Activated CD4-positive, alpha-beta T cell treated with anti-CD3 and anti-CD28 coated beads for 48 hours (primary cell): ENCODE results near the gene CTSD.
A peak's percentile ranks its signal among the peaks of the same experiment; 100 is the strongest.

ENCODE experiments used
- DNase-seq: peaks from one replicate; pipeline ENCODE4 v3.0.0-alpha.2; 2020

Gene CTSD

DNA sequence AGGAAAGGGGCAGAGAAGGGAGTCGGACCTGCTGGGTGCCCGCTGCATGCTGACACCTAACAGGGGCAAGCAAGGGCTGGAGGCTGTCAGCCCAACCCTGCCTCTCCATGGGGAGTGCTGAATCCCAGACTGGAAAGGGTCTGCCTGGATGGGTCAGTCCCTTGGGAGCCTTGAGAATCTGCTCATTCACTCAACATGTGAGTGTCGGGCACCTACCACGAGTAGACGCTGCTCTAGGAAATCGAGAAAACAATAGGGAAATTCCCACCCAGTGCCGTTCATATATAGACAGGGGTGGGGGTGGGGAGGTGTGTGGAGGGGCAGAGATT is 4.4 kb upstream of the CTSD start:
- DNase-seq, result no peak

DNA sequence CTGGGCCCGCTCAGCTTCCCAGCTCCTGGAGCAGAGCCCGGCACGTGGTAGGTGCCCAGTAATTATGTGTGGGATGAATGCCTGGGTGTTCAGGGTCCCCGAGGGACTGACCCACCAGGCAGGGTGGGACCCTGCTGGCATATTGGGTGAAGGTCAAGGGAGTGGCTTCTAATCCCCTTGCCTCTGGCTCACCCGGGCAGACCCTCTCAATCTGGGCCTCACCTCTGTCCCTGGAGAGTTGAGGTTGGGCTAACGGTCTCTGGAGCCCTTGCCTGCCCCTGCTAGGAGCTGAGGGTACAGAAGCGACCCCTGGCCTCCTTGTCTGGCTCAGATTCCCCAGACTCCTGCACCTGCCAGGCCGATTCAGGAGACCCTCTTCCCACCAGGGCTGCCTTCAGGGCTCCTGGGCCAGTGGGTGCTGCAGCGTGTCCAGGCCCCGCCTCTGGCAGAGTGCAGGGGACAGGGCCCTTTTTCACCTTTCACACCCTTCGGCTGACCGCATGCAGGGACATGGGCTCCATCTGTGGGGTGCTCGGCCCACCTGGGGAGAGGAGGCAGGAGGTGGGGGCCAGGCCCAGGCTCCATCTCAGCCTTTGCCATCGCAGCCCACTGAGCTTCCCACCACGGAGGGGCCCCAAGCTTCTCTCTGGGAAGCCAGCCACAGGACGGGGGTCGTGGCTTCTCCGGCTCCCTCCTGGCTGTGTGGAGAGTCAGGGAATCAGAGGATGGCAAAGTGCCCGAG is 3.8 kb upstream of the CTSD start:
- no peak for DNase-seq

DNA sequence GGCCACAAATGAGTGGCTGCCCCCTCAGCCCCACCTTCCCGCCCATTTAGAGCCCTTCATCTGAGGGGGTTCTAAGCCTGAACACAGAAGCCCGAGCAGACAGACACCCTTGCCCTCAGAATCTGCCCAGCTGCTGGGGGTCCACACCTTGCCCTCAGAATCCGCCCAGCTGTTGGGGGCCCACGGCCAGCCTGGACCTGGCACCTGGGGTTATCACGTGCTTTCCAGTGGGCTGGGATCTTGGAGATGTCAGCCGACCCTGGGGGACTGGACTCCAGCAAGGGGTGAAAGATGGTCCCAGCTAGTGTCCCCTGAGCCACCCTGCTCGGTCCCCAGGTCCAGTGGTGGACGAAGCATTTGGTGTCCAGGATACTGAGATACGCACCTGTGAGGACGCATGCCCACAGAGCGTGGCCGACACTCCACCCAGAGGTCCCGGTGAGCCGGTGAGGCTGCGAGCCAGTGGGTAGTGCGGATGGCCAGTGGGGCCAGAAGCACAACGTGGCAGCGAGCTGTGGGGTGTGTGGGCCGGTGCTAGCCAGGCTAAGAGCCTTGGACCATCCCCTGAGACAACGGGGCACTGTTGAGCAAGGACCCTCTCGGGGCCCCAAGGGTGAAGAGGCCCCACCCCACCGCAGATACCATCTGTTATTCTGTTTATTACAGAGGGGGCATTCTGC is 3.1 kb upstream of the CTSD start:
- DNase-seq, result no peak

DNA sequence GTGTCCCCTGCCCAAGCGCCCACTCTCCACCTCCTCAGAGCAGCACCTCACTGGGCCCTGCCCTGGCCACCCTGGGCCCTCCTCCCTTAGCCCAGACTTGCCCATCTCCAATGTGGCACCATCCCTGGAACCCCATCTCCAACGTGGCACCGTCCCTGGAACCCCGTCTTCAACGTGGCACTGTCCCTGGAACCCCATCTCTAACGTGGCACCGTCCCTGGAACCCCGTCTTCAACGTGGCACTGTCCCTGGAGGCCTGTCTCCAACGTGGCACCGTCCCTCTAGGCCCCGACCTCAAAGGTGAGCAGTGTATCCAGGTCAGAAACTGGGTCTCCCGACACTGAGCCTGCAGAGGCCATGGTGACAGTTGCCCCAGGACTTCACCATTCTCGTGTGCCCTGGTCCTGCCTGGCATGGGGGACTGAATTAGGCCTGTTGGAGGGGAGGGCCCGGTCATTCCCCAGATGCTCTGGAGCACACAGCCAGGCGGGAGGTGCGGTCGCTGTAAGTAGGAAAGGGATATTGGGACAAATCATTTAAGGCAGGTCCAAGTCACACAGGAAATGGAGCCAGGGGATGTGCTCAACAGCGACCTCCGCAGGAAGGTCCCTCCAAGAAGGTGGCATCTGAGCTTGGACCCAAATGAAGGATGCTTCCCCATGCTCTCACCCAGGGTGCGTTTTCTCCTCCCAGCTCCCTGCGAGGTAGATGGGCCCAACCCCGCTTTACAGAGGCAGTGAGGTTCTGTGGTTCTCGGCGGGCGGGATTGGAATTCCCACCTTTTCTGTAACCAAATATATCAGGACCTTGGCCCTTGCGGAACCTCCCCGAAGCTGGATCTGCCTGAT is 2.4 kb upstream of the CTSD start:
- DNase-seq, result no peak

DNA sequence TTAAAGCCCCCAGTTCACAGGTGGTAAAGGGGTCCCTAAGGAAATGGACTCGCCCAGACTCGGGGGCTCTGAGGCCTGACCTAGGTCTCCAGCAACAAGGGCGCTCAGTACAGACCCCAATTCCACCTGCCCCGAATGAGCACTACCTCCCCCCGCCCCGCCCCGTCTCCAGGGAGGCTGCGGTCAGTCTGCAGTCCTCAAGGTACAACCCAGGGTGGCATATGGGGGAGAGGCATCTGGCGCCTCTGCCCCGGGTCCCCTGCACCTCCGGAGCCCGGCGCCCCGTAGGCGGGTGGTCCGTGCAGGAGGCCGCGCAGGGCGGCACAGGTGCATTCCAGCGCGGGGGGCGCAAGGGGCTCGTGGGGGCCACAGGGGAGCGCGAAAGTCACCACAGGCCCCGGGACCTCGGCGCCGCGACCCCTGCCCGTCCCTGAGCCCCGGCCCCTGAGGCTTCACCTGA is 361 bp downstream of the CTSD start:
- no peak for DNase-seq

DNA sequence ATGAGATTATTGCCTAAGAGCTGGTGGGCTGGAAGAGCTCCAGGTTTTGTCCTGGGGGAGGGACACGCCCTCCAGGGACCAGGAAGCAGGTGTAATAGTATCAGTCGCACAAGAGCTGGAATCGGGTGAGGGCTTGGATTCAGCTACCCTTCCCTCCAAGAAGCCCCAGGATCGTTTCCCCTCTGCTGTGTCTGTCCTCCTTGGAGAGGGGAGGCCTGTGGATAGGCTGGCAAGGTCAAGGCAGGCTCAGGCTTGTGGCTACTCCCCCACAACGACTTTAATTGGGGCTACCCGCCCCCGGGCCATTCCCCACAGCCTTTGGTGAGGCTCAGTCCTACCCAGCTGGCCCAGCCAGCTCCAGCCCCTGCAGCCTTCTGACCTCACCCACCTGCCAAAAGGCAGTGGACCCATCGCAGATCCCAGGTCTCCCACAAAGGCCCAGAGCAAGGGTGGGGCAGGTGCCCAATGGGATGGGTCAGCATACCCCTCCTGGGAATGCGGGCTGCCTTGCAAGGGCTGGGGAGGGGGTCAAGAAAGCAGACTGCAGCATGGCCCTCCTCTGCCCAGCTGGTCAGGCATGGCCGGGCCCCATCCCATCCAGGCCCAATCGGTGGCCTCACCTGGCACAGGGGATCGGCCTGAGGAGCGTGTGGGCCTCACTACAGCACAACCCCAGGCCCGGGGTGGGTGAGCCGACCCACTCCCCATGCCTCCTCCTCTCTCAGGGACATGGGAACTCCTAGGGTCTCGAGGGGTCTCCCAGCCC is 1.0 kb downstream of the CTSD start:
- no peak for DNase-seq

DNA sequence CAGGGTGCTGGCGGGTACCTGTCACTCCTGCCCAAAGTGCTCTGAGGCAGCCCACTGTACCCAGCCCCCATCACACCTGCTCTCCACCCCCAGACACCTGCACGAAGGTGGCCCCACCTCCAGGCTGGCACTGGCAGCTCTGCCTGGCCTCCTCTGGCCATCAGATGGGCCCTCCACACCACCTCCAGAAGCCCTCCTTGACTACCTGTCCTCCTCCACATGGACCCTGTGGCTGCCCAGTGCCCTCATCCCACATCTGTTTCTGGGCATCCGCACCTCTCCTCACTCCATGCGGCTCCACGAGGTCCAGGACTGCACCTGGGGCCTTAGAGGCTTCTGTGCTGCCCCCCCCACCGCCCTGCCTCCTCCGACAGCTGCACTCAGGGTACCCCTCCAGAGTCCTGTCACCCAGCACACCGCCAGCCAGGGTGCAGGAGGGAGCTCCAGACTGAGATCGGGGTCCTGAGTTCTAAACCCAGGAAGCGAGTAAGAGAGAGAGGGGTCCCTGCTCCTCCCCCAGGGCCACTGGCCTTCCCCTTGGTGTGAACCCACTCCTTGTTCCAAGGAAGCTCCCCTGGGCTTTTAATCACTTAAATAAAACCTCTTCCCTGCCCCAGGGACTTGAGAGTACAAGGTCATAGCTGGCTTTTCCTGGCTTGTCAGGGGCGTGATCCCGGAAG is 1.7 kb downstream of the CTSD start:
- no peak for DNase-seq

DNA sequence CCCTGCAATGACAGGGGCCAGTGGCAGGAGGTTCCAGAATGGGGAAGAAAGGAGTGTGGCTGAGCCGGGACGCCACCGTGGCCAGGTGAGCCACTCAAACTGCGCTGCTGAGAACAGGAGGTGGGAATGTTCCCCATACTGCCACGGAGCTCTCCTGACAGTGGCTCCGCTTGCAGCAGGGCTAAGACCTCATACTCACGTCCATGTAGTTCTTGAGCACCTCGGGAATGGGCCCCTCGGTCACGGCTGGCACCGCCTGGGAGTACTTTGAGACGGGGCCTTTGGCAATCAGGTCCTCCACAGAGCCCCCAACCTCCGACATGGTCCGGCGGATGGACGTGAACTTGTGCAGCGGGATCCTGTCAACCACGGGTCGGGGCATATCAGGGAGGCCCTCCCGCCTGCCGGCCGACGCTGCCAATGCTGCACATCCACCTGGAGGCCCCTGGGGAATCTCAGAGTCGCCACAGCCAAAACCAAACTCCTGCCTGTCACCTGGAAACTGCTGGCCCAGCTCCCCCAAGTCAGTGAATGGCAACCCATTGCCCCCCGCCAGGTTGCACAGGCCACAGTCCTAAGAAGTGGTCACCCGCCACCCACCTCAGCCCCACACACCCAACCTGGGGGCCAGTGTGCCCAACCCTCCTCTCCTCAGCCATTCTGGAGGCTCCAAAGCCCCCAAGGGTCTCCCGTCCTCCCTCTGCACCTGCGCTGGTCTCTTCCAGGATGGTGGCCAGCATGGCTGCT is 2.4 kb downstream of the CTSD start:
- DNase-seq, result no peak

DNA sequence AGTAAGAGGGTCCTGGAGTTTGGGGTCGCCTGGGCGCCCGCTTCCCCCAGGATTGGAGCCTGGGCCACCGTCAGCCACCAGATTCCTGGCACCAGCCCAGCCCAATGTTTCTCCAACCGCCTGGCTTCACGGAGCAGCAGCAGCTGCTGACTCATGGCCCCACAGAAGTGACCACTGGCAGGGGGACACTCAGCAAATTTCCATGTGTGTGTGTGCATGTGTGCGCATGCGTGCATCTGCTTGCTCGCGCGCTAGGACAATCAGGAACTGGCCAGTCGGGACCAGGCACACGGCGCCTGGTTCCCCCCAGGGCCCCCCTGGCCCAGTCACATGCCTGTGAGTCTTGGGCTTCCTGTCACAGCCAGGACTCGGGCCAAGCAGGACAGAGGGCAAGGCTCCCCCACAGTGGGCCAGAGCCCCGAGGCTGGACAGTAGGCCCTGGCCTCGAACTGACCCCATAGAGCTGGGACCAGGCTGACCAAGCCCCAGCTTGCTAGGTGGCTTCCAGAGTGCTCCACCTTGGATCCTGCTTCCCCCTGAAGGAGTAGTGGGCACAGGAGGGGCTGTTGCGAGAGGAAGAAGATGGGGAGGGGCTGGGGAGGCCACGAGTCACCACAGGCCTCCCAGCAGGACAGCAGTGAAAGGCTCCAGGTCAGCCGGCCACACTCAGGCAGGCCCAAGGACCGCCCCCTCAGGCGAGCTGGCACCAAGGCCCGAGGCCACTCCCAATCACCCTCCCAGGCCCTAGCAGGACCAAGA is 3.2 kb downstream of the CTSD start:
- DNase-seq, result no peak

DNA sequence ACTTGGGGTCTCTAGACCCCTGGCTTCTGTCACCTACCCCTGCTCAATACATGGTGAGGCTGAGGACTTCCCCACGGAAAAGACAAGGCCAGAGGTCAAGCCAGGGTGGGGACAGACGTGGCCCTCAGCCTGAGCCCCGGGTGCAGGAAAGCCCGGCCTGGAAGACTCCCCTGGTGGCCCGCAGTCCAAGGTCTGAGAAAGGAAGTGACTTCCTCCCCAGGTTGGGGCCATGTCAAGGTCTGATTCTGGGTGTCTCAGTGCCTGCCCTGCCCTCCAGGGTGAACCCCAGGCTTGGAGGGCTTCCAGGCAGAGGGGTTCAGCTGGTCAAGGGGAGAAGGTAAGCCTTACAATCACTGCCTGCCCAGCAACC is 3.9 kb downstream of the CTSD start:
- DNase-seq, result no peak

DNA sequence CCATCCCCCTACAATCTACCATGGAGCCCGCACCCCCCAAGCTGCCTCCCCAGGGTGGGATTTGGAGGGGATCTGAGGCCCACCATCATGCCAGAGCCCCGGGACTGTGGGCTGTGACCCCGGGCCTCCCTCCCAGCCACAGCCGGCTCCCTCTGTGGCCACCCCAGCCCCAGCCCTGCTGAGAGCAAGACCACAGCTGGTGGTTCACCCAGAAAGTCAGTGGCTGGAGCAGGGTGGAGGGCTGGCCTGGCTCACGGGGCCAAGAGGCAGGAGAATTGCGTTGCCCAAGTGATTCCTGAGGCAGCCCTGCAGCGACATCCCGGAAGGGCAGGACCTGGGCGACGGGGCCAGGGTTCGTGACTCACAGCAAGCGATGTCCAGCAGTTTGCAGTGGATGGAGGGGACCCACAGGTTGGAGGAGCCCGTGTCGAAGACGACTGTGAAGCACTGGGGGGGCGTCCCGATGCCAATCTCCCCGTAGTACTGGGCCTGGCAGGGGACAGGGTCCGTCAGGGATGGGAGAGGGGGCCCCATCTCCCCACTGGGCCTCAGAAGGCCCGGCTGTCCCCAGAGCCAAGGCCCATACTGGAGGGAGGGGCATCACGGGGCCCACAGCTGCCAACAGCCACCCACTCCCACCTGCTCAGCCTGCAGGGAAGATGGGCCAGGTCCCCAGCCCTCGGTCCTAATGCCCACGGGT is 4.4 kb downstream of the CTSD start:
- no peak for DNase-seq

DNA sequence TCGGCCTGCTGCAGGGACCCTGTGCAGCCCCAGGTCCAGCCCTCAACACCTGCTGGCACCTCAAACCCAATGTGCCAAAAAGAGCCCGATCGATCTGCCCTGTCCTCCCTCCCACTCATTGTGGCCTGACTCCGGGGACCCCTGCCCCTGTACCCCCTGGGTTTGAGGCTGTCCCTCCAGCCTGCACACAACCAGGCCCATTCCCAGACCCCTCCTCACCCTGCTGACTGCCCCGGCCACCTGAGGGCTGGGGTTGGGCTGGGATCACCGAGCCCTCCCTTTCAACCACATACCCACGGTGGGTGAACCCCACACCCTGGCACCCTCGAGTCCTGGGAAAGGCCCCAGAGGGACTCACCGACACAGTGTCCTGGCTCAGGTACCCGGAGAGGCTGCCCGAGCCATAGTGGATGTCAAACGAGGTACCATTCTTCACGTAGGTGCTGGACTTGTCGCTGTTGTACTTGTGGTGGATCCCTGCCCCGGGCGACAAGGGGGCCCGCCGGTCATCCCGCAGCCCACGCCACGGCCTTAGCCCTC is 5.0 kb downstream of the CTSD start:
- no peak for DNase-seq

DNA sequence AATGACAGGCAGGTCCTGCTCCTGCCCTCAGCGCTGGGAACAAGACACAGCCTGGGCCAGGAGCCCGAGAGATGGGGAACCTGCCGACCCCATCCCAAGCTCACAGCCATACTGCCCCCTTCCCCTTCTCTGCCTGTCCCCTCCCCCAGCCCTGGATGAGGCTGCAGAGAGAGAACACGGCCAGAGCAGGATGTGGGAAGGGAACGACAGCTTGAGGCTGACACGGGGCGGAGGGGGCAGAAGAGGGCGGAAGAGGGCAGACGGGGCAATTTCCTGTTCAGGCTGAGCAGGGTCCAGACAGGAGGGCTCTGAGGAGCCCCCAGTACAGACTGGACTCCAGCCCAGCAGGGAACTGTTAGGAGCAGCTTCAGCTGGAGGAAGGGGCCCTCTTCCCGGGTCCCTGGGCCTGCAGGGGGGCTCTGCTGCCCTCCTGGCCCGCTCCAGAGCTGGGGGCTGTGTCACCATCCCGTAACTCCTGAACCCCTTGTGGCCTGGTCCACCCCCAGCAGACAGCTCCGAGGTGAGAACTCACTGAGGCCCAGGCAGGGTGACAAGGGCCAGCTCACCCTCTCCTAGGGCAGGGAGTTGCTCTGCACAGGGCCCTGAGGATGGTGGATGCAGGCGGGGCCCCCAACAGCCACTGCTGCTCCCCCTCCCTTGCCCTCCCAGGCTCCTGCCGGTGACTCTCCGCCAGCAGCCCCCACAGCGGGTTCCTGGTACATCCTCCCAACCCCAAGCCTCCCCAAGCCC is 5.7 kb downstream of the CTSD start:
- peak; percentile 61 for DNase-seq

DNA sequence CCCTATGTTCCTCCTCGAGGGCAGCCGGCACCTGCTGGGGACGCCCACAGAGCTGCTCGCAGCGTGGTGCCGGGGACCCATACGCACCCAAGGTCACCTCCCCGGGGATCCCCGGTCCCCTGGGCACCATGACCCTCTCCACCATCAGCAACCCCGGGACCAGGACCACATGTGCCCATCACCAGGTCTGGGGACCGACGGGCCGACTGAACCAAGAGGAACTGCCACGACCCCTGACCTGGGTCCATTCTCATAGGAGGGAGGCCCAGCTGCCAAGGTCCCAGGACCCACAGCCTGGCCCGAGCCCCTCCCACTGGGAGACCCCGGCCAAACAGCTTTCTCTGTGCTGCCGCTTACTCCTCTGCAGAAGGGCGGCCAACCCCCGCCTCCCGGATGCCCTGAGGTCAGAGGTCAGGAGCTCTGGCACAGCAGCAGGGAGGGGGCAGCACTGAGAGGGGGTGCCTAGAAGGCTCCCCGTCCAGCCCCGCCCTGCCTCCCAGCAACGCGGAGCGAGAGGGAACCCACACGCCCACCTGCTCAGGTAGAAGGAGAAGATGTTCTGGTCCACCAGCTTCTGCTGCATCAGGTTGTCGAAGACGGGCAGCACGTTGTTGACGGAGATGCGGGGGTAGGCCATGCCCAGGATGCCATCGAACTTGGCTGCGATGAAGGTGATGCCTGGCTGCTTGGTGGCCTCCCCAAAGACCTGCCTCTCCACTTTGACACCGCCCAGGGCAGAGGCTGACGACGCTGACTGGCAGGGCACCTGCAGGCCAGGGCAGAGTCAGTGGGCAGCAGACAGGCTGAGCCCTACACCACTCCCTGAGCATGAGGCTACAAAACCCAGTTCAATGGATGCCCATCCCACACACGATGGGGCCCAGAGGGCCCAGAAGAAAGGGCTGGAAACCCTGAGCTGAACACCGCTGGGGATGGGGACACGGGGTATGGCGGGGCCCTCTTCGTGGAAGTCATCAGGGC is 6.6 kb downstream of the CTSD start:
- no peak for DNase-seq

DNA sequence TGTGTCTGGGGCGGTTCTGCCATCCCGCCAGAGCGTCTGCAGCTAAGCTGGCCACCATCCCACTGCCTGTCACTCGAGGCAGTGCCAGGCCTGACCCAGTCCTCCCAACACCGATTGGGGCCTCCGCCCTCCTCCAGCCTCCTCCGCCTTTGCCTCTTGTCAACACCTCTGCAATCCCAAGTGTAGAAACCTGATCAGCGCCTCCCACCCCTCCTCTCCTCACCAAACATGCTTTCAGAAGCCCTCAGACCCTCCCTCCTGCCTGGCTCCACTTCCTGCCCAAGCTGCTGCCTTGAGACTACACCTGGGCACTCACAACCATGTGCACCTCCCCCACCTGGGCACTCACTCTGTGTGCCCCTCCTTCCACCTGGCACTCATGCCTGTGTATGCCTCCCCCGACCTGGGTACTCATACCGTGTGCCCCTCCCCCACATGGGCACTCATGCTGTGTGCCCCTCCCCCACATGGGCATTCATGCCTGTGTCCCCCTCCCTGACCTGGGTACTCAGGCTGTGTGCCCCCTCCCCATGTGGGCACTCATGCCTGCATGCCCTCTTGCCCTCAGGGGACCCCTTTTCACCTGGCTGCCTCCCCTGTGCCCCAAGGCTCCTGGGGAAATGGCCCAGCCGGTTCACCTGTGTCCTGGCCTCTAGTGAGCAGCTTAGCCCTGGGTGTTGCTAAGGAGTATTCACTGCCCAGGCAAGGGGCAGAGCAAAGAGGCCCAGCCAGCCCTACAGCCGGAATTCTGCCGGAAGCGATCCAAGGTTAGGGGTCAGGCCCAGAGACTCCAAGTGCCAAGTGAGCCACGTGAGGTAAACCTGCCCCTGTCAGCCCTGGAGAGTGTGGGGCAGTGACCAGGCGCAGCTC is 7.8 kb downstream of the CTSD start:
- no peak for DNase-seq

DNA sequence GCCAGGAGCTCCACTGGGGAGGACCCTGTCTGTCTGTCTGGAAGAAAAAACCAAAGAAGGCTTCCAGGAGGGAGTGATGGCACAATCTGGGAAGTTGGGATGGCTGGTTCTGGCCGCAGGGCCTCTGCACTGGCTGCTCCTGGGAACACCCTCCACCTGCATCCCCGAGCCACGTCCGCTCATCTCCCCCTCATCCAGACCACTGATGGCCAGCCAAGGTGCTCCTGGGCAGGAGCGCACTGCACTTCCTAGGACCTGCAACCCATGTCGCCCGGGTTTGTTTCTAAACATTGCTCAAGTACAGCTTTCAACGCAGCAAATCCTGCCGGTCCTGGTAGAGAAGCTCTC is 8.4 kb downstream of the CTSD start:
- DNase-seq, result no peak
